Immature natural killer cell (primary cell): Measurements from ENCODE around the gene SYMPK. TPM values are rescaled to one million over a fixed set of nuclear protein-coding genes. Genes with fewer than 3 reads are reported as not detected.
"Not testable (repeated sequence)": the region's sequence is repeated elsewhere in the genome, so short reads cannot be mapped to it uniquely, and the experiment has no call there.

Experiments used
- DNase-seq, 3 donors: peaks; one replicate each; pipeline ENCODE4 v3.0.0; 2022; ENCODE audit warnings: mixed read lengths in 1 of 3
- H3K27ac Mint-ChIP-seq, 6 donors: one replicate each; pipeline ENCODE4 v1.8.0; 2020; ENCODE audit warnings: mixed read lengths in 6 of 6, mild to moderate bottlenecking in 5 of 6, inconsistent platforms in 4 of 6, moderate library complexity in 3 of 6
- H3K27me3 Mint-ChIP-seq, 3 donors: one replicate each; pipeline ENCODE4 v1.8.0; 2020 to 2021; ENCODE audit warnings: low read depth in 3 of 3, mild to moderate bottlenecking in 3 of 3, mixed read lengths in 3 of 3, moderate library complexity in 3 of 3, inconsistent platforms in 1 of 3
- H3K36me3 Mint-ChIP-seq, 3 donors: one replicate each; pipeline ENCODE4 v1.8.0; 2020; ENCODE audit warnings: mixed read lengths in 3 of 3, inconsistent platforms in 2 of 3, mild to moderate bottlenecking in 2 of 3
- H3K4me1 Mint-ChIP-seq, 2 donors: one replicate each; pipeline ENCODE4 v1.8.0; 2020; ENCODE audit warnings: inconsistent platforms in 2 of 2, mild to moderate bottlenecking in 2 of 2, mixed read lengths in 2 of 2, moderate library complexity in 1 of 2
- H3K4me3 Mint-ChIP-seq, 5 donors: one replicate each; pipeline ENCODE4 v1.8.0; 2020; ENCODE audit warnings: mild to moderate bottlenecking in 5 of 5, mixed read lengths in 5 of 5, inconsistent platforms in 3 of 5, moderate library complexity in 3 of 5
- H3K9me3 Mint-ChIP-seq, 6 donors: one replicate each; pipeline ENCODE4 v1.8.0; 2020; ENCODE audit warnings: mild to moderate bottlenecking in 6 of 6, mixed read lengths in 6 of 6, inconsistent platforms in 4 of 6, moderate library complexity in 3 of 6
- polyA plus RNA-seq, 3 donors: library from polyadenylated mRNA; unstranded; fragments of 300-500 nt; fragmentation: Illumina TruSeq; gene quantifications; one replicate each; pipeline ENCODE4 v1.2.3, GENCODE V29; 2021

The SYMPK gene
- polyA plus RNA-seq, 3 donors from 2014 or later = 2.1 to 14.6 (median 5.6) TPM

DNA sequence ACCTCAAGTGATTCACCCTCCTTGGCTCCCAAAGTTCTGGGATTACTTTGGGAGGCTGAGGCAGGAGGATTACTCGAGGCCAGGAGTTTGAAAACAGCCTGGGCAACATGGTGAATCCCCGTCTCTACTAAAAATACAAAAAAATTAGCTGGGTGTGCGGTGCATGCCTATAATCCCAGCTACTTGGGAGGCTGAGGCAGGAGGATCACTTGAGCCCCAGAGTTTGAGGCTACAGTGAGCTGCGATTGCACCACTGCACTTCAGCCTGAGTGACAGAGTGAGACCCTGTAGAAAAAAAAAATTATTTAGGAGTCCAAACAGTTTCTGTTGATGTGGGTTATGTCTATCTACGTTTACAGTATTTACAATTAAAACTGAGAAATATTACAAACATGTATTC is 7.9 kb upstream of the SYMPK start:
- Mint-ChIP-seq H3K27ac (no peak overlapping the region), H3K36me3 (no peaks in the 10 kb centered on the region), H3K4me1 (no peaks in the 10 kb centered on the region), H3K27me3 (peaks cover under 1 to 4% (median 2%) of the 10 kb centered on the region in 3 donors), H3K4me3 (no peak overlapping the region), H3K9me3 (no peaks in the 10 kb centered on the region)
- no peak for DNase-seq

DNA sequence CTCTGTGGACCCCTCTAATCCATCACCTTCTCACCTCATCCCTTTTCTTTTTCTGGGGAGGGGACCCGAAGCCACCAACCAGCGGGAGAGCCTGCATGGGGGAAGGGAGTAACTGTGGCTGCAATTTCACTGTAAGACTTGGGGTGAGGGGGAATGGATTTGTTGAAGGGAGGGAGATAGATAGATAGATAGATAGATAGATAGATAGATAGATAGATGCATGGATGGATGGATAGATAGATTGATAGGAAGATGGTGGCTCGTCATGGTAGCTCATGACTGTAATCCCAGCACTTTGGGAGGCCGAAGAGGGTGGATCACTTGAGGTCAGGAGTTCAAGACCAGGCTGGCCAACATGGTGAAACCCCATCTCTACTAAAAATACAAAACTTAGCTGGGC is 4.3 kb upstream of the SYMPK start:
- not testable (repeated sequence) for H3K4me3 Mint-ChIP-seq, H3K27ac Mint-ChIP-seq, DNase-seq, H3K36me3 Mint-ChIP-seq, H3K9me3 Mint-ChIP-seq
- Mint-ChIP-seq H3K27me3 (peaks cover 7 to 14% (median 9%) of the 10 kb centered on the region in 3 donors), H3K4me1 (peaks cover 21 to 24% of the 10 kb centered on the region in 2 donors)

DNA sequence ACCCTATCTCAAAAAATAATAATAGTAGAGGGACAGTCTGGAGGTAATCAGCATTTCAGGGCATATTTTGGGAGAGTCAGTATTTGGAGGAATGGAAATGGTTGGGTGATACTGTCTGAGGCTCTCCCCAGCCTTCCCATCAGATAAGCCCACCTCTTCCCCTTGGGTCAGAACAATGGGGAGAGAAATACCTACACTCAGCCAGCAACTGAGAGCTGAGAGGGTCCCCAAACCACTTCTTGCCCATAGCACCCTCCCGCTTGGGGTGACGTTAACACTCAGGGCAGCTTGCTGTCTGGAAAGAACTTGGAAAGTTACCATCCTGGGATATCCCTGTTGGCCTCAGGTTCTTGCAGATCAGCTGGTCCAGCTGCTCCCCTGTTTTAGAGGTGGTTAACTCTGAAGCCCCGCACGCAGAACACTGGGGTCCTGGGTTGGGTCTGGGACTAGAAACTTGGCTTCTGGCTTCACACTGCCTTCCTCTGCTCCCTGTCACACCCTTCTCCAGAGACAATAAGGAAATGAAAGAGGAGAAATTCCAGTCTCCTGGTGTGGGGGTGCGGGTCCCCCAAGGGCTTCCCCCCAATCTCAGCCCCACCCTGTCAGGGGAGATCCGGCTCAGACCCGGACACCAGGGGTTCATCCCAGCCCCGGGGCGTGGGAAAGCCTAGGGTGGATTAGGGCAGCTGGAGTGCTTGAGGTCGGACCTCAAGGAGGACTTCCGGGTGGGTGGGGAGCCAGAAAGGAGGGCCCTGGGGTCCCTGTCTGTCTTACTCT is 3.6 kb upstream of the SYMPK start:
- Mint-ChIP-seq H3K4me1 (peaks cover 24 to 29% of the 10 kb centered on the region in 2 donors), H3K36me3 (no peaks in the 10 kb centered on the region), H3K4me3 (no peak overlapping the region), H3K27me3 (peaks cover 7 to 15% (median 9%) of the 10 kb centered on the region in 3 donors), H3K9me3 (no peaks in the 10 kb centered on the region), H3K27ac (no peak overlapping the region)
- DNase-seq = no peak

DNA sequence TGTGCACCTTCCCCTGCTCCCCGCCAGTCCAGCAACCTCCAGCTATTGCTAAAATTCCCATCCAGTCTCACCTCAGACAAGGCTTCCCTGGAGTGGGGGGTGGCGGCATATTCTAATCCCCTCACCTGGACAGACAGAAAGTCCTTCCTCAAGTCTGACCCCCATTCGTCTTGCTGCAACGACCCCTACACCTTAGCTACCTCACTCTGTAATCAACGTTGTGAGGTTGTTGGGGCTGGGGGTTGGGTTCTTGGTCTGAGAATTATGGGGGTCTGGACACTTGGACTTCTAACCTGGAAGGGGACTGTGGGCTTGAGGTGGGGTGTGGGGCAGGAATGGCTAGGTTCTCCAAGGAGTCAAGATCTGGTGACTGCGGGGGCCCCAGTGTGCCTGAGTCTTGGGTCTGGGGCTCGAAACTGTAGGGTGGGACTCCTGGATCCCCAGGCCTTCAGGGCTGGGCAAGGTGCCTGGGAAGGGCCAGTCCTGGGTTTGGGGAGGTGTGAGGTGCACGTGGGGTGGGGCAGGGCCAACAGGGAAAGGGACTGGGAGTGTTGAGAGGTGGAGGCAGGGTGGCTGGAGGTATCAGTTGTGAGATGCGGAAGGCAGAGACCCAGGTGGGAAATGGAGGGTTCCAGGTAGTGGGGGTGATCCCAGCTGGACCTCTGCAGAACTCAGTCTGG is 2.5 kb upstream of the SYMPK start:
- no peaks in the 10 kb centered on the region for H3K36me3 Mint-ChIP-seq
- H3K27ac Mint-ChIP-seq = no peak overlapping the region
- H3K27me3 Mint-ChIP-seq = peaks cover 7 to 15% (median 9%) of the 10 kb centered on the region in 3 donors
- H3K9me3 Mint-ChIP-seq = no peaks in the 10 kb centered on the region
- H3K4me3 Mint-ChIP-seq = peak overlapping the region in 1 of 5 donors; percentile 25
- no peak for DNase-seq
- peaks cover 27 to 36% of the 10 kb centered on the region in 2 donors for H3K4me1 Mint-ChIP-seq

DNA sequence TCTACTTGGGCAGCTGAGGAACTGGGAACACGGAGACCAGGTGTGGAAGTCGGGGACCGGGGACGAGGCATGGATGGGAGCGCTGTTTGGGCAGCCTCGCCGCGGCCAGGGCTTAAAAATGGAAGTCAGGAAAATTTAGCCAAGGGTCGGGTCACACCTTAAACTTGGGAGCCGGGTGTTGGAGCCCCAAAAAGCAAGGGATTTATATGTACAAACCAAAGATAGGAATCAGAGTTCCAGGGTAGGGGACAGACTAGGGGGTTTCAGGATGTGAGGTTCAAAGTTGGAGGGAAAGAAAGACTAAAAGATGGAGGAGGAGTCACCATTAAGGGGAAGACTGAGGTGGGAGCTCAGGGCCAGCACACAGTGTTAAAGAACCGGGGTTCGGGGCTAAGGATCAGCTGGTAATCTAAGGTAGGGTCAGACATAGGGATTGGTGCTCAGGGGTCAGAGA is 1.7 kb upstream of the SYMPK start:
- Mint-ChIP-seq H3K27ac (no peak overlapping the region), H3K9me3 (no peaks in the 10 kb centered on the region), H3K27me3 (peaks cover 7 to 15% (median 9%) of the 10 kb centered on the region in 3 donors), H3K36me3 (no peaks in the 10 kb centered on the region), H3K4me1 (peaks cover 28 to 36% of the 10 kb centered on the region in 2 donors), H3K4me3 (peak overlapping the region; percentile 34 to 63 (median 62))
- DNase-seq = no peak

DNA sequence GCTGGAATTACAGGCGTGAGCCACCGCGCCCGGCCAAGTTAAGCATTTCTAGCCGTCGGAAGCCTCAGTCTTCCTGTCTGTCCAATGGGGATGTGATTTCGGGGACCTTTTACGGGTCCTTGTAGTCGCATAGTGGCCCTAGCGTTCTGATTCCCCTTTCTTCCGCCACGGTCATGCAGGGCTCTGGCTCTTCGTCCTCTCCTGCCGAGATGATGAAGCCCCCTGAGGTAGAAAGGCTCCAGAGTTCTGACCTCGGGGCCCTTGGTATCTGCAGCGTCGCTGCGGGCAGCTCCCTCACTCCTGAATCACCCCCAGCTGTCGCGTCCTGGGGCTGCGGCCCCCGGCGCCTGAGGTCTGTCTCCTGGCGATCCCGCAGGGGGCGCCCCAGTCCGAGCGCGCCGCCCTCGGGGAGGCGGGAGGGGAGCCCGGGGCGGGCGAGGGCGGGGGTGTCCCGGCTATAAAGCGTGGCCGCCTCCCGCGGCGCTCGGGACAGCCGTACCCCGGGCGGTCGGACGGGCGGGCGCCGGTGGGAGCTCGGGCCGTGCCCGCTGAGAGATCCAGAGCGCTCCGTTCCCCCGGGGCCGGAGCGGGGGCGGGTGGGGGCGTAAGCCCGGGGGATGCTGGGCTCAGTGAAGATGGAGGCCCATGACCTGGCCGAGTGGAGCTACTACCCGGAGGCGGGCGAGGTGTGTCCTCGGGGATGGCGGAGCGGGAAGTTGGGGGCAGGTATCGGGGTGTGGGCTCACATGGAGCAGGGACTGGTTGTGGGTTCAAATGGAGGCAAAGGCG is 1.1 kb upstream of the SYMPK start, which contains the start of gene FOXA3:
TSS of gene FOXA3 (plus strand) at position 487 of the 789 bp plus-strand sequence. CDS start at position 618, 131 bp downstream.
- DNase-seq = peak; percentile 61 to 63 (median 63)
- no peaks in the 10 kb centered on the region for H3K9me3 Mint-ChIP-seq
- peaks cover 28 to 36% of the 10 kb centered on the region in 2 donors for H3K4me1 Mint-ChIP-seq
- H3K4me3 Mint-ChIP-seq = peak within 1 kb of the TSS; percentile 92 to 97 (median 96)
- H3K27me3 Mint-ChIP-seq = peaks cover 7 to 15% (median 9%) of the 10 kb centered on the region in 3 donors
- H3K27ac Mint-ChIP-seq = peak within 1 kb of the TSS; percentile 88 to 99 (median 95)
- no peaks in the 10 kb centered on the region for H3K36me3 Mint-ChIP-seq

DNA sequence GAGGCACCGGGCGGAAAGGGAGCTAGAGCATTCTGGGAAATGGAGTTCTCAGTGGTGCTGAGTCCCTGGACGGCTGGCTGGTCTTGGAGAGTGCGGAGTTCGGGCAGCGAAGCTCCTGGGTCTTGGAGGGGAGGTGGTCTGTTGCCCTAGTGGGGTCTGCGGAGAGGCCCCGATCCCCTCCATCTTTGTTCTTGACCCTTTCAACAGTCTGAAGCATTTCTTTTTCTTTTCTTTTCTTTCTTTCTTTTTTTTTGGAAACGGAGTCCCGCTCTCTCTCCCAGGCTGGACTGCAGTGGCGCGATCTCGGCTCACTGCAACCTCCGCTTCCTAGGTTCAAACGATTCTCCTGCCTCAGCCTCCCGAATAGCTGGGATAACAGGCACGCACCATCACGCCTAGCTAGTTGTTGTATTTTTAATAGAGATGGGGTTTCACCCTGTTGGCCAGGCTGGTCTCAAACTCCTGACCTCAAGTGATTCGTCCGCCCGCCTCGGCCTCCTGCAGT is 440 bp upstream of the SYMPK start:
- Mint-ChIP-seq H3K4me3 (peak overlapping the region; percentile 92 to 97 (median 96)), H3K27me3 (peaks cover 7 to 15% (median 9%) of the 10 kb centered on the region in 3 donors), H3K4me1 (peaks cover 30 to 41% of the 10 kb centered on the region in 2 donors), H3K36me3 (peaks cover 0 to 4% (median under 1%) of the 10 kb centered on the region in 3 donors), H3K27ac (peak overlapping the region; percentile 88 to 99 (median 95)), H3K9me3 (no peaks in the 10 kb centered on the region)
- no peak for DNase-seq

DNA sequence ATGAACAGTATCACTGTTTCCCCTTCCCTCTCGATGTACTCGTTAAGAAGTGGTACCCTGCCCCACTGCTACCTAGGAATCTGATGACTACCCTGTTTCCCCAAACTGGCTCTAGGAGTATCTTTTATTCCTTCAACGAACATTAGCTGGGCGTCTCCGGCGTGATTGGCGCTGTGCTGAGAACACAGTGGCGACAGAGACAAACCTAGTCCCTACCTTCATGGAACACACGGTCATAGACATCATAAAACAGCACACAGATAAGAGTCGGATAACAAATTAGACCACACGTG is 730 bp downstream of the SYMPK start:
- Mint-ChIP-seq H3K27ac (peak overlapping the region; percentile 88 to 99 (median 95)), H3K4me3 (peak overlapping the region; percentile 92 to 97 (median 96)), H3K36me3 (peaks cover 0 to 9% (median 4%) of the 10 kb centered on the region in 3 donors), H3K9me3 (no peaks in the 10 kb centered on the region), H3K27me3 (peaks cover 8 to 15% (median 9%) of the 10 kb centered on the region in 3 donors), H3K4me1 (peaks cover 33 to 45% of the 10 kb centered on the region in 2 donors)
- DNase-seq = no peak

DNA sequence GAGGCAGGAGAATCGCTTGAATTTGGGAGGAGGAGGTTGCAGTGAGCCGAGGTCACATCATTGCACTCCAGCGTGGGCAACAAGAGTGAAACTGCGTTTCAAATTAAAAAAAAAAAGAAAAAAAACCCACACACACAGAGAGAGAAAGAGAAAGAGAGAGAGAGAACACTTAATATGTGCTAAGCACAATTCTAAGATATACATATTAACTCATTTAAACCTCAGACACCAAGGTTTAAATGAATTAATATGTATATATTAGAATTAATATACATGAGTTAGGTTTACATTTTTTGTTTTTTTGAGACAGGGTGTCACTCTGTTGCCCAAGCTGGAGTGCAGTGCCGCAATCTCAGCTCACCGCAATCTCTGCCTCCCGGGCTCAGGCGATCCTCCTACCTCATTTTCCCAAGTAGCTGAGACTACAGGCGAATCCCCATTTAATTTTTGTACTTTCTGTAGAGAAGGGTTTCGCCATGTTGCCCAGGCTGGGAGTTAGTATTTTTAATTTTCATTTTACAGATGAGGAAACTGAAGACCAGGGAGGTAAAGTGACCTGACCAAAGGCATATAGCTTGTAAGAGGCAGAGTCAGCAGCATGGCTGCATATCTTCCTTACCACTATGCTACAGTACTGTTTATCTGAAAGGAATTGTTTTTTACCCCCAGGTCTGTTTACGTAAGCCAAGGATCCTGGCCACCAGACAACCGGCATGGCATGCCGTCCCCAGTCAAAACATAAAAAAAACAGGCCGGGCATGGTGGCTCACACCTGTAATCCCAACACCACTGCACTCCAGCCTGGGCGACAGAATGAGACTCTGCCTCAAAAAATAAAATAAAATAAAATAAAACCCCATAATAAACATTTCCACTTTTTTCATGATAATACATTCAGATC is 2.3 kb downstream of the SYMPK start:
- no peaks in the 10 kb centered on the region for H3K9me3 Mint-ChIP-seq
- no peak for DNase-seq
- peaks cover 33 to 50% of the 10 kb centered on the region in 2 donors for H3K4me1 Mint-ChIP-seq
- peak overlapping the region in 4 of 6 donors; percentile 22 to 48 (median 36) for H3K27ac Mint-ChIP-seq
- H3K4me3 Mint-ChIP-seq = peak overlapping the region in 4 of 5 donors; percentile 18 to 62 (median 43)
- H3K27me3 Mint-ChIP-seq = peaks cover 5 to 12% (median 9%) of the 10 kb centered on the region in 3 donors
- H3K36me3 Mint-ChIP-seq = peaks cover 0 to 9% (median 8%) of the 10 kb centered on the region in 3 donors

DNA sequence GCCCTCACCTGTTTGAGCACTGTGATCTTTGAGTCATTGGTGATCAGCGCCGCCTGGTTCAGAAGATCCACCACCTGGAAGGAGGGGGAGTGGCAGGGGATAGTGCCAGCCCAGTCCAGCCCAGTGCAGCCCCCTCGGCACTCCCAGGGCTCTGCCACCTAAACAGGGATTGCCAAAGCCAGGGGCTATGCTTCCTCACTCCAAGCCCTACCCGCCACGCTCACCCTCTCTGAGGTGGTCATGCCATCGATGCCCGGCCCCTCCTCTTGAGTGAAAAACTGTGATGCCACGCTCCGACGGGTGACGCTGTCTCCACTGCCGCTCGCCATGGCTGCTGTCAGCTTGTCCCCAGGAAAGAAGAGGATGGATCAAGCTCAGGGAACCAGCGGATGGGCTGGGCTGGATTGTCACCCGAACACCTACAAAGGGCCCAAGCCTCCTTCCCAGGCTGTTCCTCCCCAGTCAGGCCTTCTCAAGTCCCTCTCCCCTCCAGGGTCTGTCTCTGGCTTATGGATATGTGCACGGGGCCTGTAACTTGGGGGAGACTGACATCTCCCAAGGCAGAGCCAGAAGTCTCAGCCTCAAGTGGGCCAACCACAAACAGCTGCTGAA is 8.7 kb downstream of the SYMPK start:
- Mint-ChIP-seq H3K4me1 (peaks cover 6 to 15% of the 10 kb centered on the region in 2 donors), H3K4me3 (no peak overlapping the region), H3K36me3 (peaks cover 18 to 21% (median 21%) of the 10 kb centered on the region in 3 donors), H3K27me3 (peaks cover 0 to 3% (median 2%) of the 10 kb centered on the region in 3 donors), H3K27ac (no peak overlapping the region), H3K9me3 (no peaks in the 10 kb centered on the region)
- DNase-seq = no peak

DNA sequence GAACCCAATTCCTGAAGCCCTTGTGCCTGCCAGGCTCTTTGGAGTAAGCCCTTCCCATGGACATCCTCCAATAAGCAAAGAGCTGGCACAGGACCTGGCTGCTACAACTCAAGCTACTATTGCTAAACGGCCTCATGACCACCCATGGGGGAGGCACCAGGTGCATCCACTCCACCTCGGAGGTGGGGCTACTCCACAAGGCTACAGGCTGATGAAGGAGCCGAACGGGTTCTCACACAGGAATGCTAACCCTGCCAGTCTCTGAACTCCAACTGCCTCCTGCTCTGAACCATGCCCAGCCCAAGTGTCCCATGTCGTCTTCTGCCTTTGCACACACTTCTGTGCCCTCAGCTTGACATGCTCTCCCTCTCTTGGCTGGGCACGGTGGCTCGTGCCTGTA is 10.0 kb downstream of the SYMPK start:
- peaks cover 13 to 23% (median 17%) of the 10 kb centered on the region in 3 donors for H3K36me3 Mint-ChIP-seq
- DNase-seq = no peak
- H3K9me3 Mint-ChIP-seq = no peaks in the 10 kb centered on the region
- H3K27me3 Mint-ChIP-seq = peaks cover 0 to 2% (median 2%) of the 10 kb centered on the region in 3 donors
- H3K4me3 Mint-ChIP-seq = no peak overlapping the region
- peaks cover 2 to 5% of the 10 kb centered on the region in 2 donors for H3K4me1 Mint-ChIP-seq
- H3K27ac Mint-ChIP-seq = no peak overlapping the region

DNA sequence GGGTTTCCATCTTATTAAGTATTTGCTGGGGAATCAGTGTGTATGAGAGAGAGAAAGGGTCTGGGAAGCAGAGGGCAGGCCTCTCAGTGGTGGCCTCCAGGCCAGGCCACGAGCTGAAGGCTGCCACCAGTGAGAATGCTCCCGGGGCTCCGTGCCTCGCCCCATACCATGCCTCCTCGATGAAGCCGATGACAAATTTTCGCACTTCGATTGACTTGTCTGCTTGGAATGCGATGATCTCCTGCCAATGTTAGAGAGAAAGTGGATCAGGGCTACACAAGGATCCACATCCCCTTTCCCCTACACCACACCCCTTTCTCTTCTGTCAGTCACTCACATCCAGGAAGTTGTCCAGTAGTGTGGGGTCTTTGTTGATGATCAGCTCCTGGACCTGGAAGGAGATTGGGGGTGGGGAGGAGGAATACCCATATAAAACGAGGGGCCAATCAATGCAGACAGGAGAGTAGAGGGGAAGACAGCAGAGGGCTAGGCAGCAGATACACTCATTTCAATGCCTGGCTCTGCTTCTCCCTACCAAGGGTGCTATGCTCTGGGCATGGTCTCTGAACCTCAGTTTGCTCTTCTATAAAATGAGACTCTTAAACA is 10.7 kb downstream of the SYMPK start:
- Mint-ChIP-seq H3K27ac (no peak overlapping the region), H3K36me3 (peaks cover 12 to 28% (median 17%) of the 10 kb centered on the region in 3 donors), H3K4me1 (peaks cover 2 to 5% of the 10 kb centered on the region in 2 donors), H3K9me3 (no peaks in the 10 kb centered on the region), H3K4me3 (no peak overlapping the region), H3K27me3 (peaks cover 0 to 2% (median 2%) of the 10 kb centered on the region in 3 donors)
- DNase-seq = no peak
